Upper lobe of right lung (tissue), 1 donor: Measurements from ENCODE around the gene METAP1D. TPM values are rescaled to one million over a fixed set of nuclear protein-coding genes. Genes with fewer than 3 reads are reported as not detected.

Experiments used
- ATAC-seq: fragments of 200-7000 bp; cut with Tn5 transposase; one replicate; pipeline ENCODE4 v1.9.1; 2020; ENCODE audit warnings: mild to moderate bottlenecking, moderate library complexity
- DNase-seq: peaks from one replicate; pipeline ENCODE4 v3.0.0-alpha.2; 2020
- H3K27ac ChIP-seq: fragments of 200-600 bp; one replicate; pipeline ENCODE4 v1.8.0; 2022
- H3K27me3 ChIP-seq: fragments of 200-600 bp; one replicate; pipeline ENCODE4 v1.8.0; 2022; ENCODE audit warnings: mild to moderate bottlenecking
- H3K36me3 ChIP-seq: fragments of 200-600 bp; one replicate; pipeline ENCODE4 v1.8.0; 2022
- H3K4me1 ChIP-seq: fragments of 200-600 bp; one replicate; pipeline ENCODE4 v1.8.0; 2022
- H3K4me3 ChIP-seq: fragments of 200-600 bp; one replicate; pipeline ENCODE4 v1.8.0; 2022; ENCODE audit warnings: mild to moderate bottlenecking
- H3K9me3 ChIP-seq: fragments of 200-600 bp; one replicate; pipeline ENCODE4 v1.8.0; 2022
- intact Hi-C: fragments of 100-400 bp; cut with DNase I; formaldehyde crosslinking; loops from one replicate; pipeline ENCODE4 v1.11.0; 2022
- total RNA-seq: library from RNA; stranded (reverse); fragmentation: NEBNext Ultra II Directional; extraction: Animal tissue kit (Norgen Biotek cat#: 25700); gene quantifications from one replicate; pipeline ENCODE4 v1.2.1, GENCODE V29; 2021
- TF ChIP-seq, protein P1 (sequence below): fragments of 200-600 bp; IDR thresholded peaks from one replicate; pipeline ENCODE4 v1.8.0; 2022; ENCODE audit warnings: antibody characterized with exemption
- donor health status: DM: no; HTN: yes; CAD: no; lungs with severe emphysema.

The METAP1D gene
- total RNA-seq, 1 donor from 2014 or later: 4.1 TPM

DNA sequence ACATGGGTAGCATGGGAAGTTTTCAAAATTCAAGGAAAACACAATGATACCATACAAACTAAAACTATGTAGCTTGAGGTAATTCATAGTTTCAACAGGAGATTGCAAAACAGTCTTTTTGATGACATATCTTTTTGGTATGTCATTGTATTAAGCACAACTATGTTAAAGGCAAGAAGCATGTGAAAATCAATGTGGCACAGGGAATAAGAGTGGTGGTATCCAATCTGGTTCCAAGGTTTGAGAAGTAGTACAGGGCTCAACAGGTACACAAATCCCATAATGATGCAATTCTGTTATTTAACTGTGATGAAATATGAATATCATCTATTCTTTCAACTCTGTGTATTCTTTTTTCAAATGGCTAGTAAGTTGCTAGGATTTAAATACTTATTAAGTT lies 119.3 kb downstream of the METAP1D start:
- Histone ChIP-seq H3K27ac (no peak overlapping the region), H3K9me3 (no peaks in the 10 kb centered on the region), H3K27me3 (peaks cover 16% of the 10 kb centered on the region), H3K4me3 (no peak overlapping the region), H3K36me3 (no peaks in the 10 kb centered on the region), H3K4me1 (no peaks in the 10 kb centered on the region)
- intact Hi-C loops: no loop called here
- TF ChIP-seq, protein P1, sequence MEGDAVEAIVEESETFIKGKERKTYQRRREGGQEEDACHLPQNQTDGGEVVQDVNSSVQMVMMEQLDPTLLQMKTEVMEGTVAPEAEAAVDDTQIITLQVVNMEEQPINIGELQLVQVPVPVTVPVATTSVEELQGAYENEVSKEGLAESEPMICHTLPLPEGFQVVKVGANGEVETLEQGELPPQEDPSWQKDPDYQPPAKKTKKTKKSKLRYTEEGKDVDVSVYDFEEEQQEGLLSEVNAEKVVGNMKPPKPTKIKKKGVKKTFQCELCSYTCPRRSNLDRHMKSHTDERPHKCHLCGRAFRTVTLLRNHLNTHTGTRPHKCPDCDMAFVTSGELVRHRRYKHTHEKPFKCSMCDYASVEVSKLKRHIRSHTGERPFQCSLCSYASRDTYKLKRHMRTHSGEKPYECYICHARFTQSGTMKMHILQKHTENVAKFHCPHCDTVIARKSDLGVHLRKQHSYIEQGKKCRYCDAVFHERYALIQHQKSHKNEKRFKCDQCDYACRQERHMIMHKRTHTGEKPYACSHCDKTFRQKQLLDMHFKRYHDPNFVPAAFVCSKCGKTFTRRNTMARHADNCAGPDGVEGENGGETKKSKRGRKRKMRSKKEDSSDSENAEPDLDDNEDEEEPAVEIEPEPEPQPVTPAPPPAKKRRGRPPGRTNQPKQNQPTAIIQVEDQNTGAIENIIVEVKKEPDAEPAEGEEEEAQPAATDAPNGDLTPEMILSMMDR: no peak
- ATAC-seq: no peak
- no peak for DNase-seq

DNA sequence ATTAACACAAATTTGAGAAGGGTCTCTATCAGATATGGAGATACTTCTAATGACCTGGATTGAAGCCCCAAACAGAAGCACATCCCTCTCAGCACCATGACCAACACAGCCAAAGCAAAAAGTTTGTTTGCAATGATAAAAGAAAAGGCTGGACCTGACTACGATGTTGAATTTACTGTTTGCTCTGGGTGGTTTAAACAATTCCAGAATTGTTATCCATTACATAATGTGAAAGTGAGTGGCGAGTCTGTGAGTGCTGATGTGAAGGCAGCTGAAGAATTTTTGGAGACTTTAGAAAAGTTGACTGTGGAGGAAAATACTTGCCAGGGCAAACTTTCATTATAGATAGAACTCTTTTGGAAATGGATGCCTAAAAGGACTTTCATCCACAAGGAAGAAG lies 120.4 kb downstream of the METAP1D start:
- Histone ChIP-seq H3K27ac (no peak overlapping the region), H3K9me3 (no peaks in the 10 kb centered on the region), H3K36me3 (no peaks in the 10 kb centered on the region), H3K27me3 (peaks cover 11% of the 10 kb centered on the region), H3K4me3 (no peak overlapping the region), H3K4me1 (no peaks in the 10 kb centered on the region)
- TF ChIP-seq, protein P1: no peak
- ATAC-seq (no peak), DNase-seq (no peak)
- intact Hi-C loops: no loop called here

DNA sequence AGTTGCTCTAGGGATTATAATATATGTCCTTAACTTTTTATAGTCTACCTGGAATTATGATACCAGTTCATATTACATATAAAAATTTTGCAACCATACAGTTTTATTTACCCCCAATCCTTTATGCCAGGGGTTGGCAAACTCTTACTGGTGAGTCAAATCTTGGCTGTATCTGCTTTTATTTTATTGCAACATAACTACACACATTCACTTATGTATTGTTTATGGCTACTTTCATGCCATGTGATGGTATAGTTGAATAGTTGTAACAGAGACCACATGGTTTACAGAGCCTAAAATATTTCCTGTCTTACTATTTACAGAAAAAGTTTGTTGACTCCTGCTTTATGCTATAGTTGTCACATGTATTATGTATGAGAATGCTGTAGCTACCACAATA lies 128.7 kb downstream of the METAP1D start:
- intact Hi-C loops: no loop called here
- Histone ChIP-seq H3K27ac (no peak overlapping the region), H3K27me3 (no peaks in the 10 kb centered on the region), H3K4me1 (no peaks in the 10 kb centered on the region), H3K36me3 (no peaks in the 10 kb centered on the region), H3K4me3 (no peak overlapping the region), H3K9me3 (no peaks in the 10 kb centered on the region)
- DNase-seq (no peak), ATAC-seq (no peak)
- TF ChIP-seq, protein P1: no peak

DNA sequence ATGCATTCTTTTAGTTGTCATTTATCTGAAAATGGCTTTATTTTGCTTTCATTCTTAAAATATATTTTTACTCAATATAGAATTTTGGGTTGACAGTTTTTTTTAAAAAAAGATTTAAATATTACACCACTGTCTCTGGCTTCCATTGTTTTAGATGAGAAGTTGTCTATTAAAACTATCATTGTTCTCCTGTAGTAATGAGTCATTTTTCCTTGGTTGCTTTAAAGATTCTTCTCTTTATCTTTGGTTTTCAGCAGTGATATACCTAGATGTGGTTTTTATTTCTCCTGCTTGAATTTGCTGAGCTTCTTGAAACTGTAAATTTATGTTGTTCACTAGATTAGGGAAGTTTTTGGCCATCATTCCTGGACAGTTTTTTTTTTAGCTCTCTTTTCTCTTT lies 129.7 kb downstream of the METAP1D start:
- DNase-seq (no peak), ATAC-seq (no peak)
- TF ChIP-seq, protein P1: no peak
- no peaks in the 10 kb centered on the region for H3K27me3 ChIP-seq
- no peaks in the 10 kb centered on the region for H3K36me3 ChIP-seq
- H3K4me3 ChIP-seq: no peak overlapping the region
- no peaks in the 10 kb centered on the region for H3K4me1 ChIP-seq
- no peak overlapping the region for H3K27ac ChIP-seq
- H3K9me3 ChIP-seq: no peaks in the 10 kb centered on the region
- intact Hi-C loops: no loop called here

Other genes with a start within 250 kb of the METAP1D start
- 11.5 TPM for gene SLC25A12, start 105.7 kb upstream of the METAP1D start, total RNA-seq
- 24.8 TPM for gene HAT1, start 77.5 kb upstream of the METAP1D start, total RNA-seq
- not detected for gene DLX1, start 85.6 kb downstream of the METAP1D start, total RNA-seq
- gene DLX2, start 102.9 kb downstream of the METAP1D start, total RNA-seq: not detected